HEK293T (cell line): ENCODE results near the gene NUP205.

Experiments
- BHLHE40 ChIP-seq: fragments of 450-650 bp; IDR thresholded peaks from 2 replicates; pipeline ENCODE4 v1.6.1; 2016; ENCODE audit warnings: mild to moderate bottlenecking, moderate library complexity, borderline replicate concordance
- ELF4 ChIP-seq: fragments of 450-650 bp; IDR thresholded peaks from 2 replicates; pipeline ENCODE4 v1.6.1; 2017; ENCODE audit warnings: antibody characterized with exemption
- FOXA1 ChIP-seq: fragments of 450-650 bp; IDR thresholded peaks from 2 replicates; pipeline ENCODE4 v1.6.1; 2016; ENCODE audit warnings: mild to moderate bottlenecking
- FOXM1 ChIP-seq: fragments of 450-650 bp; IDR thresholded peaks from 2 replicates; pipeline ENCODE4 v1.6.1; 2017; ENCODE audit warnings: mild to moderate bottlenecking, borderline replicate concordance

DNA sequence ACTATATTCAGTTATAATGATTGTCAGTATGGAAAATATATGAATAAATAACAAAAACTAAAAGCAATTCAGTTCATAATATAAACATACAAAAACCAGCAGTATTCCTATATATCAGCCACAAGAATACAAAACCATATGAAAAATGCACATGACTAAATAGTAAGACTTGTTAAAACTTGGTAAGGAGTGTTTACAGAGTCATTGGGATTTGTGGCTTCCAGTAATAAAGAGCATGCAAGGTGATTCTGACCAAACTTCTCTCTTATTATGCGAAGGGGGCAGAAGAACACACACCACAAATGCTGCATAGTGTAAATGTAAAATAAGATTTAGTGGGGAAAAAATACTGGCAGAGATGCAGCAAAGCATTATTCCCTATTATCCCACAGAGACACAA is 39.0 kb upstream of the NUP205 start:
- no peak for TF ChIP-seq BHLHE40
- no peak for TF ChIP-seq ELF4
- TF ChIP-seq FOXM1: no peak
- TF ChIP-seq FOXA1: no peak
